Gastrocnemius medialis (tissue), 4 donors: ENCODE data around the gene PSD4. TPM values are rescaled to one million over a fixed set of nuclear protein-coding genes. Genes with fewer than 3 reads are reported as not detected.

ENCODE experiments used
- ATAC-seq, 2 donors: fragments of 150-250 bp; one replicate each; pipeline ENCODE4 v1.9.1; 2016
- DNase-seq, 2 donors: peaks; one replicate each; pipeline ENCODE4 v3.0.0-alpha.2; 2019
- H3K27ac ChIP-seq, 4 donors: fragments of 200-600 bp; sonication (generic); 1 replicate in 1 of 4; 2 replicates in 3 of 4; pipeline ENCODE4 v1.5.1; 2016 to 2018; ENCODE audit warnings: mild to moderate bottlenecking in 2 of 4, moderate library complexity in 1 of 4
- H3K27me3 ChIP-seq, 3 donors: fragments of 200-600 bp; sonication (generic) in 2 of 3; 1 replicate in 1 of 3; 2 replicates in 2 of 3; pipeline versions ENCODE4 v1.5.1 to v1.6.0; 2016 to 2019; ENCODE audit warnings: mild to moderate bottlenecking in 1 of 3, moderate library complexity in 1 of 3
- H3K36me3 ChIP-seq, 2 donors: fragments of 200-600 bp; sonication (generic) in 1 of 2; one replicate each; pipeline ENCODE4 v1.5.1; 2017 to 2018
- H3K4me1 ChIP-seq, 2 donors: fragments of 200-600 bp; sonication (generic) in 1 of 2; one replicate each; pipeline ENCODE4 v1.5.1; 2016 to 2017; ENCODE audit warnings: mild to moderate bottlenecking in 2 of 2
- H3K4me3 ChIP-seq, 4 donors: fragments of 200-600 bp; sonication (generic) in 3 of 4; 1 replicate in 1 of 4; 2 replicates in 3 of 4; pipeline ENCODE4 v1.5.1; 2016 to 2019; ENCODE audit warnings: mild to moderate bottlenecking in 2 of 4
- H3K9me3 ChIP-seq, 3 donors: fragments of 200-600 bp; sonication (generic) in 2 of 3; 1 replicate in 1 of 3; 2 replicates in 2 of 3; pipeline ENCODE4 v1.5.1; 2016 to 2019
- CTCF ChIP-seq, 5 experiments: fragments of 450-650 bp in 3 of 5; fragments of 200-600 bp in 2 of 5; sonication (generic) in 2 of 5; IDR thresholded peaks in 4 of 5; conservative IDR thresholded peaks in 1 of 5; 1 replicate in 4 of 5; 2 replicates in 1 of 5; pipeline ENCODE4 v1.5.1; 2016 to 2019; ENCODE audit warnings: antibody characterized with exemption in 5 of 5, mild to moderate bottlenecking in 3 of 5, moderate library complexity in 3 of 5
- POLR2A ChIP-seq, 2 donors: fragments of 450-650 bp; IDR thresholded peaks; one replicate each; pipeline ENCODE4 v1.6.1; 2017; ENCODE audit warnings: antibody characterized with exemption in 2 of 2, mild to moderate bottlenecking in 2 of 2, moderate library complexity in 2 of 2
- in situ Hi-C, 4 donors: fragments of 200-750 bp; cut with MboI; loops; one replicate each; pipeline versions ENCODE4 v1.15.0 to v1.8.0; 2017; ENCODE audit warnings: low sequenced_read_pairs in 4 of 4
- intact Hi-C: fragments of 100-400 bp; cut with DNase I; formaldehyde crosslinking; loops from one replicate; pipeline ENCODE4 v1.15.1; 2023; ENCODE audit warnings: low total_unique reads
- total RNA-seq, 4 donors: library from RNA; depleted of rRNA; stranded (reverse); fragments of >200 nt; gene quantifications; one replicate each; pipeline versions ENCODE4 v1.1.0 to v1.2.3, GENCODE V29; 2016

Gene PSD4
- total RNA-seq, 4 donors from 2014 or later, result 0.32 to 1.3 (median 1.2) TPM

GRCh38 chr2:113232123-113232522 is 58.4 kb downstream of the PSD4 start:
- H3K9me3 ChIP-seq, result no peaks in the 10 kb centered on the region
- H3K36me3 ChIP-seq, result no peaks in the 10 kb centered on the region
- intact Hi-C loops, result no loop called here
- no peaks in the 10 kb centered on the region for H3K27me3 ChIP-seq
- H3K27ac ChIP-seq, result no peak overlapping the region
- in situ Hi-C loops, result no loop called here
- DNase-seq, result no peak
- no peaks in the 10 kb centered on the region for H3K4me1 ChIP-seq
- TF ChIP-seq POLR2A (IDR thresholded peaks at IDR 0.05) (no peak), CTCF (IDR thresholded peaks at IDR 0.05 in 4 of 5, conservative IDR thresholded peaks at IDR 0.05 in 1 of 5) (no peak)
- H3K4me3 ChIP-seq, result no peak overlapping the region
- ATAC-seq, result no peak

- no peak for TF ChIP-seq CTCF (IDR thresholded peaks at IDR 0.05 in 4 of 5, conservative IDR thresholded peaks at IDR 0.05 in 1 of 5)
- no peak for TF ChIP-seq POLR2A (IDR thresholded peaks at IDR 0.05)
- Histone ChIP-seq H3K9me3 (no peaks in the 10 kb centered on the region), H3K27me3 (no peaks in the 10 kb centered on the region), H3K27ac (no peak overlapping the region), H3K4me1 (no peaks in the 10 kb centered on the region), H3K36me3 (no peaks in the 10 kb centered on the region), H3K4me3 (no peak overlapping the region)
- in situ Hi-C loops, result no loop called here
- peak in 1 of 2 donors; percentile 28 for ATAC-seq
- intact Hi-C loops, result no loop called here
- peak in 1 of 2 donors; percentile 54 for DNase-seq
These were observed 59.0 kb downstream of the PSD4 start for GRCh38 chr2:113232740-113233139.

DNA sequence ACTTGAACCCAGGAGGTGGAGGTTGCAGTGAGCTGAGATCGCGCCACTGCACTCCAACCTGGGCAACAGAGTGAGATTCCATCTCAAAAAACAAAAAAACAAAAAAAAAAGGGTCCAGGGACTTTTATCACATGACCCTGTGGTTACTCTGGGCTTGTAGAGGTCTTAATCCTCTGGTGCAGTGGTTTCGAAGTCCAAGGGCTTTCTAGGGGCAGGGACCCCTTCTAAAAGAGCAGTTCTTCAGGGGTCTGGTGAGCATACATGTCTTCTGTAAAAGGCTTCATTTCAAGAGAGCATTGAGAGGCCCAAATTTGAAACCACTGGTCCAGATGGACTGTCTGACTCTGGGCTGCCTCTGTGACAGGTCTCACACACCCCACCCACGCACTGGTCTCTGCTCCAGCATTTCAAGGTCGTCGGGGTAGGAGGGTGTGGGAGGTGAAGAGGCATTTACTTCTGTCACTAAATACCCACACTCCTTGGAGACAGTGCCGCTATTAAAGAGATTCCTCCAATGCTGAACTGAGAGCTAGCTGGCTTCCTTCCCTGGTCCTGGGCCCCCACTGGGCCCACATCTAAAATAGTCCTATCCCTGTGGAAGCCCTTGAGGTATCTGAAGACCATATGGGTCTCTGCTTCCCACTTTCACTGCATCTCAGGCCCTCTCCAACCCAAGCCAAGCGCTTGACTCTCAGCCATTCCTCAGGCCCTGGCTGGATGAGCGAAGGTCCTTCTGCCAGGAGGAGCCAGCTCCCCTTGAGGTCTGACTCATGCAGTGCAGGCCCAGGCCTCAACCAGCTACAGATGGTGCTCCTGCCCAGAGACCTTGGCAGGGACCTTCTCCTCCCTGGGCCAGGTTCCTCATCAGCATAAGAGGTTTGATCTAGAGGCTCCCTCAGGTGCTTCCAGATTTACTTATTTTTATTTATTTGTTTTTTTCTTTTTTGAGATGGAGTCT is 60.1 kb downstream of the PSD4 start:
- no peaks in the 10 kb centered on the region for H3K9me3 ChIP-seq
- DNase-seq (no peak), ATAC-seq (peak in 1 of 2 donors; percentile 41)
- H3K4me3 ChIP-seq, result no peak overlapping the region
- no peaks in the 10 kb centered on the region for H3K4me1 ChIP-seq
- in situ Hi-C loops (no loop called here), intact Hi-C loops (no loop called here)
- no peaks in the 10 kb centered on the region for H3K27me3 ChIP-seq
- no peaks in the 10 kb centered on the region for H3K36me3 ChIP-seq
- TF ChIP-seq CTCF (IDR thresholded peaks at IDR 0.05 in 4 of 5, conservative IDR thresholded peaks at IDR 0.05 in 1 of 5) (no peak), POLR2A (IDR thresholded peaks at IDR 0.05) (no peak)
- H3K27ac ChIP-seq, result no peak overlapping the region

- intact Hi-C loops, result no loop called here
- no peak for ATAC-seq
- Histone ChIP-seq H3K27me3 (no peaks in the 10 kb centered on the region), H3K9me3 (no peaks in the 10 kb centered on the region), H3K27ac (peak overlapping the region in 3 of 4 donors; percentile 72 to 76 (median 74)), H3K36me3 (no peaks in the 10 kb centered on the region), H3K4me1 (peaks cover 0 to 8% of the 10 kb centered on the region in 2 donors), H3K4me3 (peak overlapping the region; percentile 31 to 62 (median 52))
- in situ Hi-C loops, result no loop called here
- DNase-seq, result no peak
- TF ChIP-seq CTCF (IDR thresholded peaks at IDR 0.05 in 4 of 5, conservative IDR thresholded peaks at IDR 0.05 in 1 of 5) (no peak), POLR2A (IDR thresholded peaks at IDR 0.05) (no peak)
These were observed 61.1 kb downstream of the PSD4 start for GRCh38 chr2:113234721-113235346.
